Lower leg skin (tissue), 3 donors: ENCODE measurements around the gene TPRN.

Experiments
- POLR2A ChIP-seq, 2 donors: fragments of 450-650 bp; IDR thresholded peaks; one replicate each; pipeline ENCODE4 v1.6.1; 2016 to 2017; ENCODE audit warnings: antibody characterized with exemption in 2 of 2, mild to moderate bottlenecking in 1 of 2, moderate library complexity in 1 of 2
- TF ChIP-seq, protein P1 (sequence below), 3 donors: fragments of 450-650 bp; IDR thresholded peaks; one replicate each; pipeline ENCODE4 v1.5.1; 2016; ENCODE audit warnings: antibody characterized with exemption in 3 of 3, mild to moderate bottlenecking in 3 of 3, moderate library complexity in 2 of 3

GRCh38 chr9:137244486-137245449, 44.2 kb upstream of the TPRN start:
- TF ChIP-seq, protein P1, sequence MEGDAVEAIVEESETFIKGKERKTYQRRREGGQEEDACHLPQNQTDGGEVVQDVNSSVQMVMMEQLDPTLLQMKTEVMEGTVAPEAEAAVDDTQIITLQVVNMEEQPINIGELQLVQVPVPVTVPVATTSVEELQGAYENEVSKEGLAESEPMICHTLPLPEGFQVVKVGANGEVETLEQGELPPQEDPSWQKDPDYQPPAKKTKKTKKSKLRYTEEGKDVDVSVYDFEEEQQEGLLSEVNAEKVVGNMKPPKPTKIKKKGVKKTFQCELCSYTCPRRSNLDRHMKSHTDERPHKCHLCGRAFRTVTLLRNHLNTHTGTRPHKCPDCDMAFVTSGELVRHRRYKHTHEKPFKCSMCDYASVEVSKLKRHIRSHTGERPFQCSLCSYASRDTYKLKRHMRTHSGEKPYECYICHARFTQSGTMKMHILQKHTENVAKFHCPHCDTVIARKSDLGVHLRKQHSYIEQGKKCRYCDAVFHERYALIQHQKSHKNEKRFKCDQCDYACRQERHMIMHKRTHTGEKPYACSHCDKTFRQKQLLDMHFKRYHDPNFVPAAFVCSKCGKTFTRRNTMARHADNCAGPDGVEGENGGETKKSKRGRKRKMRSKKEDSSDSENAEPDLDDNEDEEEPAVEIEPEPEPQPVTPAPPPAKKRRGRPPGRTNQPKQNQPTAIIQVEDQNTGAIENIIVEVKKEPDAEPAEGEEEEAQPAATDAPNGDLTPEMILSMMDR (IDR thresholded peaks at IDR 0.05), result no peak
- no peak for TF ChIP-seq POLR2A (IDR thresholded peaks at IDR 0.05)
